Testis (tissue), 3 donors: Measurements from ENCODE around the gene DLL4. TPM values are rescaled to one million over a fixed set of nuclear protein-coding genes. Genes with fewer than 3 reads are reported as not detected.

Experiments
- DNase-seq: peaks from one replicate; pipeline ENCODE4 v3.0.0-alpha.2; 2019
- H3K27ac ChIP-seq, 2 donors: fragments of 200-600 bp; sonication (generic); one replicate each; pipeline ENCODE4 v1.5.1; 2019
- H3K27me3 ChIP-seq: fragments of 200-600 bp; sonication (generic); one replicate; pipeline ENCODE4 v1.5.1; 2019
- H3K36me3 ChIP-seq: fragments of 200-600 bp; sonication (generic); one replicate; pipeline ENCODE4 v1.5.1; 2017; ENCODE audit warnings: low read depth; ENCODE audit errors: missing control alignments
- H3K4me1 ChIP-seq: fragments of 200-600 bp; sonication (generic); one replicate; pipeline ENCODE4 v1.5.1; 2019
- H3K4me3 ChIP-seq, 2 donors: fragments of 200-600 bp; sonication (generic); one replicate each; pipeline ENCODE4 v1.5.1; 2017 to 2019
- H3K9me3 ChIP-seq: fragments of 200-600 bp; sonication (generic); one replicate; pipeline ENCODE4 v1.5.1; 2017
- CTCF ChIP-seq, 3 experiments: fragments of 450-650 bp in 2 of 3; fragments of 200-600 bp in 1 of 3; sonication (generic) in 1 of 3; IDR thresholded peaks; one replicate each; pipeline ENCODE4 v1.5.1; 2016 to 2019; ENCODE audit warnings: antibody characterized with exemption in 3 of 3, mild to moderate bottlenecking in 2 of 3, moderate library complexity in 1 of 3
- POLR2A ChIP-seq: fragments of 450-650 bp; IDR thresholded peaks from one replicate; pipeline ENCODE4 v1.6.1; 2017; ENCODE audit warnings: antibody characterized with exemption, mild to moderate bottlenecking, moderate library complexity
- WGBS, 2 donors: methylation state at CpG; one replicate each; pipeline ENCODE4 v1.1.5; 2018; 5-methylcytosine and 5-hydroxymethylcytosine counted together
- intact Hi-C: fragments of 100-400 bp; cut with DNase I; formaldehyde crosslinking; loops from one replicate; pipeline ENCODE4 v1.15.1; 2023; ENCODE audit warnings: low total_unique reads
- polyA plus RNA-seq: library from polyadenylated mRNA; stranded (reverse); fragments of 350-450 nt; fragmentation: Illumina TruSeq; extraction: RNeasy Lipid Tissue Mini Kit (QIAGEN cat#74804); gene quantifications from one replicate; pipeline ENCODE4 v1.2.3, GENCODE V29; 2014; ENCODE audit warnings: low read depth, low replicate concordance; ENCODE audit not compliant: insufficient read depth
- total RNA-seq, 2 donors: library from RNA; depleted of rRNA; stranded (reverse); fragments of >200 nt; gene quantifications; one replicate each; pipeline ENCODE4 v1.2.3, GENCODE V29; 2016

DLL4 gene
- total and polyA plus RNA-seq, 3 donors from 2014 or later = 2.0 to 3.9 (median 3.5) TPM

- no peaks in the 10 kb centered on the region for H3K36me3 ChIP-seq
- no peak for DNase-seq
- intact Hi-C loops = no loop called here
- no peak overlapping the region for H3K27ac ChIP-seq
- no peak overlapping the region for H3K4me3 ChIP-seq
- 84 to 85% methylated on average over 10 to 13 of the region's 13 CpGs for WGBS, 2 donors
- no peaks in the 10 kb centered on the region for H3K27me3 ChIP-seq
- TF ChIP-seq CTCF (IDR thresholded peaks at IDR 0.05) (no peak), POLR2A (no peak)
- no peaks in the 10 kb centered on the region for H3K4me1 ChIP-seq
- no peaks in the 10 kb centered on the region for H3K9me3 ChIP-seq
Observed at GRCh38 chr15:40982855-40983254, 53.7 kb downstream of the DLL4 start.

DNA sequence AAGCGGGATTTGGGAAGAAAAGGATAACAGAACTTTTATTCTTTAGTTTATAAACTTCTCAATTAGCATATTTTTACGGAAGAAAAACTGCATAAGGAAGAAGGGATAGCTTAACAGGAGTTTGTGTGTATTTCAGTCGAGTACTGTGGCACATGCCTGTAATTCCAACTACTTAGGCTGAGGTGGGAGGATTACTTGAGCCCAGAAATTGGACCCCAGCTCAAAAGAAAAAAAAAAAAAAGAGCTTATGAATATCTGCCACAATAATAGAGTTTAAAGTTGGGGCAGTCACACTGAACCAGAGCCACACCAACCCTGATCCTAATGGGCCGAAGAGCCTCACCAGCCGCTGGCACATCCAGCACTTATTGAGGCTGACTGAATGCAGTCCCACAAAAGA lies 55.3 kb downstream of the DLL4 start:
- Histone ChIP-seq H3K9me3 (no peaks in the 10 kb centered on the region), H3K27ac (no peak overlapping the region), H3K4me3 (no peak overlapping the region), H3K36me3 (no peaks in the 10 kb centered on the region), H3K27me3 (no peaks in the 10 kb centered on the region), H3K4me1 (no peaks in the 10 kb centered on the region)
- intact Hi-C loops = no loop called here
- TF ChIP-seq POLR2A = no peak
- no peak for TF ChIP-seq CTCF (IDR thresholded peaks at IDR 0.05)
- DNase-seq = no peak
- WGBS, 2 donors = 95 to 96% methylated on average over 5 of the region's 5 CpGs

- Histone ChIP-seq H3K9me3 (no peaks in the 10 kb centered on the region), H3K4me1 (no peaks in the 10 kb centered on the region), H3K27ac (no peak overlapping the region), H3K36me3 (no peaks in the 10 kb centered on the region), H3K4me3 (no peak overlapping the region), H3K27me3 (no peaks in the 10 kb centered on the region)
- 94% methylated on average over 4 of the region's 4 CpGs for WGBS, 2 donors
- intact Hi-C loops = no loop called here
- TF ChIP-seq POLR2A (no peak), CTCF (IDR thresholded peaks at IDR 0.05) (no peak)
- DNase-seq = no peak
Observed at GRCh38 chr15:40984964-40985363, 55.8 kb downstream of the DLL4 start.

DNA sequence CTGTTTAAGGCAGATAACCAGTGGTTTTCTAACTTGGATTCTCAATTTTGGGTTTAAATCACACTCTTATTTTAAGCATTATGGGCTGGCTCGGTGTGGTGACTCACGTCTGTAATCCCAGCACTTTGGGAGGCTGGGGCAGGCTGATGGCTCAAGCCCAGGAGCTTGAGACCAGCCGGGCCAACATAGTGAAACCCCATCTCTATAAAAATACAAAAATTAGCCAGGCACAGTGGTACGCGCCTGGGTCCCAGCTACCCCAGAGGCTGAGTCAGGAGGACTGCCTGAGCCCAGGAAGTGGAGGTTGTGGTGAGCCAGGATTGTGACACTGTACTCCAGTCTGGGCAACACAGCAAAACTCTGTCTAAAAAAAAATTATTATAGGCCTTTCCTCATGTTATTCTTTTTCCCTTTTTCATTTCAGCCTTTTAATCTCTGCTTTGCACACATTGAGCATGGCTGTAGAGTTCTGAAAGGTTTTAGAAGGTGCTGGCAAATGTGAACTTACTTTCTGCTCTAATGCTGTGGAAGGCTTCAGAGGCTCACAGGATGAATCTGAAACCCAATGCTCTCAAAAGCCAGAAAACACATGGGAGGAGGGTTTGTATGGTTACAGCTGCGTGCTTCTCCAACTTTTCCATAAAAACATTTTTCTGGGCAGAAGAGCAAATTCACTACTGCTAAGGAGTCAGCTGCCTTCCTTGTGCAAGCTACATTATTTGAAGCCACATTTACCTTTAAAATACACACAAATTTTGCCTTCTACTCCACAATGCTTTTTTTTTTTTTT lies 56.6 kb downstream of the DLL4 start:
- H3K4me1 ChIP-seq = no peaks in the 10 kb centered on the region
- 87% methylated on average over 6 of the region's 6 CpGs for WGBS, 2 donors

More for the DNA sequence above, 56.6 kb downstream of the DLL4 start:
- Histone ChIP-seq H3K27ac (no peak overlapping the region), H3K9me3 (no peaks in the 10 kb centered on the region), H3K4me3 (no peak overlapping the region), H3K36me3 (no peaks in the 10 kb centered on the region), H3K27me3 (no peaks in the 10 kb centered on the region)
- intact Hi-C loops = no loop called here
- TF ChIP-seq CTCF (IDR thresholded peaks at IDR 0.05) = no peak
- TF ChIP-seq POLR2A = no peak
- DNase-seq = no peak
